B cell (primary cell): ENCODE measurements around the gene HOOK1. TPM values are rescaled to one million over a fixed set of nuclear protein-coding genes. Genes with fewer than 3 reads are reported as not detected.

ENCODE experiments used
- ATAC-seq: fragments of 200-7000 bp; cut with Tn5 transposase; one replicate; pipeline ENCODE4 v1.10.0; 2021; ENCODE audit warnings: low read depth, mild to moderate bottlenecking, moderate number of reproducible peaks, moderate library complexity
- CTCF ChIA-PET: fragments of 350-600 bp; sonication (Branson Sonifier 250); formaldehyde crosslinking; loops from one replicate; lab custom pipeline; 2021; ENCODE audit warnings: antibody characterized with exemption, inconsistent platforms; lab: Charles Lee
- POLR2A ChIA-PET: fragments of 350-600 bp; sonication (Branson Sonifier 250); formaldehyde crosslinking; loops from one replicate; lab custom pipeline; 2021; ENCODE audit warnings: antibody characterized with exemption; lab: Charles Lee
- DNase-seq: peaks from one replicate; pipeline ENCODE4 v3.0.0; 2013
- H2AFZ ChIP-seq: 2 replicates; pipeline ENCODE4 v1.6.1; 2012; ENCODE audit warnings: mild to moderate bottlenecking, low read depth, low read length; ENCODE audit not compliant: insufficient read depth, poor library complexity, severe bottlenecking
- H3K27ac ChIP-seq, 2 donors: 1 replicate in 1 of 2; 2 replicates in 1 of 2; pipeline ENCODE4 v1.5.1; 2012 to 2013; ENCODE audit warnings: low read length in 2 of 2, mild to moderate bottlenecking in 2 of 2, moderate library complexity in 1 of 2
- H3K27me3 ChIP-seq, 4 experiments: fragments of 200-600 bp in 1 of 4; sonication (generic) in 1 of 4; replicated peaks in 1 of 4; 1 replicate in 2 of 4; 2 replicates in 2 of 4; pipeline versions ENCODE4 v1.6.1 to v1.7.0; 2013 to 2016; ENCODE audit warnings: low read length in 3 of 4, mild to moderate bottlenecking in 2 of 4, mixed read lengths in 1 of 4, moderate library complexity in 1 of 4; ENCODE audit not compliant: insufficient read depth in 4 of 4, control insufficient read depth in 3 of 4; ENCODE audit errors: control extremely low read depth in 1 of 4
- H3K36me3 ChIP-seq, 2 experiments: replicated peaks in 1 of 2; 1 replicate in 1 of 2; 2 replicates in 1 of 2; pipeline versions ENCODE4 v1.6.1 to v1.7.1; 2013; ENCODE audit warnings: low read length in 1 of 2; ENCODE audit not compliant: insufficient read depth in 2 of 2, control insufficient read depth in 1 of 2; ENCODE audit errors: control extremely low read depth in 1 of 2, extremely low read depth in 1 of 2
- H3K4me1 ChIP-seq, 2 donors: fragments of 200-600 bp in 1 of 2; sonication (generic) in 1 of 2; 1 replicate in 1 of 2; 2 replicates in 1 of 2; pipeline versions ENCODE4 v1.5.1 to v1.6.1; 2013 to 2017; ENCODE audit warnings: low read length in 2 of 2; ENCODE audit not compliant: control insufficient read depth in 2 of 2, insufficient read depth in 2 of 2
- H3K4me2 ChIP-seq: replicated peaks from 2 replicates; pipeline ENCODE3; 2012; ENCODE audit warnings: mild to moderate bottlenecking, low read depth, low read length; ENCODE audit not compliant: poor library complexity, severe bottlenecking
- H3K4me3 ChIP-seq, 5 experiments: fragments of 200-600 bp in 1 of 5; sonication (generic) in 1 of 5; 1 replicate in 3 of 5; 2 replicates in 2 of 5; pipeline versions ENCODE4 v1.5.1 to v1.7.0; 2011 to 2016; ENCODE audit warnings: low read length in 4 of 5, mild to moderate bottlenecking in 4 of 5, low read depth in 2 of 5, control low read depth in 1 of 5, moderate library complexity in 1 of 5; ENCODE audit not compliant: insufficient read depth in 1 of 5; ENCODE audit errors: control extremely low read depth in 1 of 5, extremely low read depth in 1 of 5
- H3K79me2 ChIP-seq: fragments of 200-600 bp; sonication (generic); one replicate; pipeline ENCODE4 v1.6.0; 2016; ENCODE audit warnings: low read length; ENCODE audit not compliant: control insufficient read depth, insufficient read depth
- H3K9ac ChIP-seq: fragments of 200-600 bp; sonication (generic); 2 replicates; pipeline ENCODE4 v1.6.1; 2017; ENCODE audit warnings: mild to moderate bottlenecking, low read length, moderate library complexity
- H3K9me3 ChIP-seq, 3 donors: one replicate each; pipeline versions ENCODE4 v1.6.1 to v1.7.1; 2013; ENCODE audit warnings: low read length in 2 of 3; ENCODE audit not compliant: control insufficient read depth in 2 of 3, insufficient read depth in 1 of 3; ENCODE audit errors: control extremely low read depth in 1 of 3
- H4K20me1 ChIP-seq: 2 replicates; pipeline ENCODE4 v1.6.0; 2012; ENCODE audit warnings: mild to moderate bottlenecking, low read length; ENCODE audit not compliant: insufficient read depth, control insufficient read depth, poor library complexity, severe bottlenecking
- H3K27ac Mint-ChIP-seq: one replicate; pipeline ENCODE4 v1.8.0; 2021; ENCODE audit warnings: mixed read lengths
- H3K27me3 Mint-ChIP-seq: one replicate; pipeline ENCODE4 v1.8.0; 2021; ENCODE audit warnings: mixed read lengths
- H3K4me1 Mint-ChIP-seq: one replicate; pipeline ENCODE4 v1.8.0; 2021; ENCODE audit warnings: mixed read lengths
- H3K4me3 Mint-ChIP-seq: one replicate; pipeline ENCODE4 v1.8.0; 2021; ENCODE audit warnings: mixed read lengths
- H3K9me3 Mint-ChIP-seq: one replicate; pipeline ENCODE4 v1.8.0; 2022; ENCODE audit warnings: mixed read lengths; ENCODE audit not compliant: insufficient read depth
- EZH2 ChIP-seq: IDR thresholded peaks from 2 replicates; pipeline ENCODE4 v1.6.1; 2012; ENCODE audit warnings: borderline replicate concordance, low read depth, mild to moderate bottlenecking, moderate library complexity, low read length; ENCODE audit not compliant: insufficient read depth, poor library complexity, severe bottlenecking
- WGBS: methylation state at CpG from one replicate; pipeline ENCODE4 v1.1.5; 2013; ENCODE audit warnings: missing lambda C conversion rate; ENCODE audit not compliant: insufficient coverage; 5-methylcytosine and 5-hydroxymethylcytosine counted together
- intact Hi-C: fragments of 100-400 bp; cut with micrococcal nuclease; formaldehyde crosslinking; loops from one replicate; pipeline ENCODE4 v1.10.0; 2022
- polyA plus RNA-seq: library from polyadenylated mRNA; depleted of rRNA; stranded (reverse); fragments of >200 nt; gene quantifications from 2 replicates; pipeline ENCODE4 v1.2.3, GENCODE V29; 2012
- total RNA-seq, 2 donors: library from RNA; stranded (reverse); fragments of 120-200 nt in 1 of 2; gene quantifications; 1 replicate in 1 of 2; 2 replicates in 1 of 2; pipeline versions ENCODE4 v1.2.3 to v1.2.4, GENCODE V29; 2013 to 2022
- TF ChIP-seq, protein P1 (sequence below): fragments of 200-600 bp; IDR thresholded peaks from one replicate; pipeline ENCODE4 v1.8.0; 2022; ENCODE audit warnings: antibody characterized with exemption, mild to moderate bottlenecking

The HOOK1 gene
- total and polyA plus RNA-seq, 2 donors (not counting 1 experiment from before 2014, with no cell fraction given) = 2.0 to 12.0 TPM

DNA sequence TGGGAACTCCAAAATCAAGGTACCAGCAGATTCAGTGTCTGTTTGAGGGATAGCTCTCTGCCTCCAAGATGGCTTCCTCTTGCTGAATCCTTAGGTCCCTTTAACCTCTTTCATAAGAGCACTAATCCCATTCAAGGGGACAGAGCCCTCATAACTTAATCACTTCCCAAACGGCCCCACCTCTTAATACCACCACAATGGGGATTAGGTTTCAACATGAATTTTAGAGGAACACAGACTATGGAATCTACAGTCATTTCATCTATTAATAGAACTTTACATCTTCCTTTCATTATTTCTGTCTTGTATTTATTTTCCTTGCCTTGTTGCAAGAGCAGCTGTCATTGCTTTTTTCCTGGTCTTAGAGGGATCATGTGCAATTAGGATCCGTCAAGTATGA, 30.3 kb downstream of the HOOK1 start:
- Mint-ChIP-seq H3K4me1 (no peaks in the 10 kb centered on the region), H3K27me3 (no peaks in the 10 kb centered on the region), H3K9me3 (no peaks in the 10 kb centered on the region), H3K4me3 (no peak overlapping the region), H3K27ac (no peak overlapping the region)
- no peak for ATAC-seq
- no peak overlapping the region for H3K9ac ChIP-seq
- H3K4me2 ChIP-seq = no peak overlapping the region
- 86% methylated on average over 2 of the region's 2 CpGs for WGBS
- no peak overlapping the region for H3K4me3 ChIP-seq
- no peak for TF ChIP-seq EZH2
- TF ChIP-seq, protein P1, sequence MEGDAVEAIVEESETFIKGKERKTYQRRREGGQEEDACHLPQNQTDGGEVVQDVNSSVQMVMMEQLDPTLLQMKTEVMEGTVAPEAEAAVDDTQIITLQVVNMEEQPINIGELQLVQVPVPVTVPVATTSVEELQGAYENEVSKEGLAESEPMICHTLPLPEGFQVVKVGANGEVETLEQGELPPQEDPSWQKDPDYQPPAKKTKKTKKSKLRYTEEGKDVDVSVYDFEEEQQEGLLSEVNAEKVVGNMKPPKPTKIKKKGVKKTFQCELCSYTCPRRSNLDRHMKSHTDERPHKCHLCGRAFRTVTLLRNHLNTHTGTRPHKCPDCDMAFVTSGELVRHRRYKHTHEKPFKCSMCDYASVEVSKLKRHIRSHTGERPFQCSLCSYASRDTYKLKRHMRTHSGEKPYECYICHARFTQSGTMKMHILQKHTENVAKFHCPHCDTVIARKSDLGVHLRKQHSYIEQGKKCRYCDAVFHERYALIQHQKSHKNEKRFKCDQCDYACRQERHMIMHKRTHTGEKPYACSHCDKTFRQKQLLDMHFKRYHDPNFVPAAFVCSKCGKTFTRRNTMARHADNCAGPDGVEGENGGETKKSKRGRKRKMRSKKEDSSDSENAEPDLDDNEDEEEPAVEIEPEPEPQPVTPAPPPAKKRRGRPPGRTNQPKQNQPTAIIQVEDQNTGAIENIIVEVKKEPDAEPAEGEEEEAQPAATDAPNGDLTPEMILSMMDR = no peak
- H3K9me3 ChIP-seq = no peaks in the 10 kb centered on the region
- no peaks in the 10 kb centered on the region for H3K4me1 ChIP-seq
- no peaks in the 10 kb centered on the region for H3K79me2 ChIP-seq
- no peaks in the 10 kb centered on the region for H4K20me1 ChIP-seq
- H3K27ac ChIP-seq = no peak overlapping the region
- no peak overlapping the region for H2AFZ ChIP-seq
- peaks cover 0 to 7% of the 10 kb centered on the region in 2 experiments for H3K36me3 ChIP-seq
- intact Hi-C loops = no loop called here
- CTCF ChIA-PET = no interaction called here
- POLR2A ChIA-PET = no interaction called here
- no peak for DNase-seq
- H3K27me3 ChIP-seq = no peaks in the 10 kb centered on the region

- no peak overlapping the region for H3K4me2 ChIP-seq
- peaks cover 0 to 2% of the 10 kb centered on the region in 2 experiments for H3K36me3 ChIP-seq
- ChIA-PET POLR2A (no interaction called here), CTCF (no interaction called here)
- no peaks in the 10 kb centered on the region for H3K4me1 ChIP-seq
- H3K4me3 Mint-ChIP-seq = no peak overlapping the region
- no peak overlapping the region for H3K4me3 ChIP-seq
- H3K27me3 ChIP-seq = no peaks in the 10 kb centered on the region
- no peak for TF ChIP-seq EZH2
- TF ChIP-seq, protein P1 = no peak
- H3K27ac ChIP-seq = no peak overlapping the region
- H3K27ac Mint-ChIP-seq = no peak overlapping the region
- DNase-seq (no peak), ATAC-seq (no peak)
- no peaks in the 10 kb centered on the region for H3K4me1 Mint-ChIP-seq
- no peaks in the 10 kb centered on the region for H4K20me1 ChIP-seq
- no peak overlapping the region for H2AFZ ChIP-seq
- no CpG with 5 or more reads among the region's 3 CpGs for WGBS
- no peaks in the 10 kb centered on the region for H3K27me3 Mint-ChIP-seq
- intact Hi-C loops = no loop called here
- no peaks in the 10 kb centered on the region for H3K9me3 Mint-ChIP-seq
- H3K79me2 ChIP-seq = no peaks in the 10 kb centered on the region
- no peaks in the 10 kb centered on the region for H3K9me3 ChIP-seq
- no peak overlapping the region for H3K9ac ChIP-seq
These were observed 31.6 kb downstream of the HOOK1 start for GRCh38 chr1:59846209-59846894.
